ENCODE measurements around the gene CSNK1G1.

- TF ChIP-seq GATA2 (IDR thresholded peaks at IDR 0.05; ENCODE audit: low read depth, low read length) = no peak
- no peak for TF ChIP-seq GATA3 (IDR thresholded peaks at IDR 0.05; ENCODE audit: low read depth, low read length)
These were observed 132.1 kb downstream of the CSNK1G1 start for GRCh38 chr15:64223882-64224281.

Data from SH-SY5Y (cell line).